ENCODE results near the gene CISD3.

CISD3 gene

GRCh38 chr17:38729886-38730525 lies at the start of gene CISD3:
Gene CISD3, plus strand, starts transcription at chr17:38730341. Its CDS starts 18 bp downstream, at chr17:38730359.
- in situ Hi-C loops (cut with HindIII; ENCODE audit: low sequenced_read_pairs): no loop called here

GRCh38 chr17:38681096-38681495 lies 49.0 kb upstream of the CISD3 start:
- in situ Hi-C loops (cut with HindIII; ENCODE audit: low sequenced_read_pairs): no loop called here

- in situ Hi-C loops (cut with HindIII; ENCODE audit: low sequenced_read_pairs): no loop called here
Measured at GRCh38 chr17:38685491-38685890, 44.6 kb upstream of the CISD3 start.

- in situ Hi-C loops (cut with HindIII; ENCODE audit: low sequenced_read_pairs): no loop called here
Measured at GRCh38 chr17:38687286-38687685, 42.9 kb upstream of the CISD3 start.

- in situ Hi-C loops (cut with HindIII; ENCODE audit: low sequenced_read_pairs): no loop called here
Measured at GRCh38 chr17:38690386-38690785, 39.8 kb upstream of the CISD3 start.

GRCh38 chr17:38691154-38691553 lies 39.0 kb upstream of the CISD3 start:
- in situ Hi-C loops (cut with HindIII; ENCODE audit: low sequenced_read_pairs): no loop called here

- in situ Hi-C loops (cut with HindIII; ENCODE audit: low sequenced_read_pairs): no loop called here
Measured at GRCh38 chr17:38693700-38694329, 36.3 kb upstream of the CISD3 start.

GRCh38 chr17:38697061-38697820 lies 32.9 kb upstream of the CISD3 start:
- in situ Hi-C loops (cut with HindIII; ENCODE audit: low sequenced_read_pairs): no loop called here

- in situ Hi-C loops (cut with HindIII; ENCODE audit: low sequenced_read_pairs): no loop called here
Measured at GRCh38 chr17:38698760-38699159, 31.4 kb upstream of the CISD3 start.

- in situ Hi-C loops (cut with HindIII; ENCODE audit: low sequenced_read_pairs): no loop called here
Measured at GRCh38 chr17:38701504-38702165, 28.5 kb upstream of the CISD3 start.

GRCh38 chr17:38702166-38702915 lies 27.8 kb upstream of the CISD3 start:
- in situ Hi-C loops (cut with HindIII; ENCODE audit: low sequenced_read_pairs): no loop called here

- in situ Hi-C loops (cut with HindIII; ENCODE audit: low sequenced_read_pairs): no loop called here
Measured at GRCh38 chr17:38702916-38703741, 27.0 kb upstream of the CISD3 start.

GRCh38 chr17:38703742-38704605 lies 26.2 kb upstream of the CISD3 start:
- in situ Hi-C loops (cut with HindIII; ENCODE audit: low sequenced_read_pairs): no loop called here

GRCh38 chr17:38704606-38705522 lies 25.3 kb upstream of the CISD3 start, which contains the start of gene MLLT6:
Gene MLLT6, plus strand, starts transcription at chr17:38705273. Its CDS starts 360 bp downstream, at chr17:38705633.
- in situ Hi-C loops (cut with HindIII; ENCODE audit: low sequenced_read_pairs): no loop called here

- in situ Hi-C loops (cut with HindIII; ENCODE audit: low sequenced_read_pairs): no loop called here
Measured at GRCh38 chr17:38705523-38705802, 24.7 kb upstream of the CISD3 start.

GRCh38 chr17:38705803-38706504 lies 24.2 kb upstream of the CISD3 start:
- in situ Hi-C loops (cut with HindIII; ENCODE audit: low sequenced_read_pairs): no loop called here

GRCh38 chr17:38706505-38707216 lies 23.5 kb upstream of the CISD3 start:
- in situ Hi-C loops (cut with HindIII; ENCODE audit: low sequenced_read_pairs): no loop called here

Data from DLD1 (cell line).